ENCODE results near the gene MAP3K14.

GRCh38 chr17:45263477-45263860 is 53.4 kb downstream of the MAP3K14 start:
- TF ChIP-seq POLR2A (IDR thresholded peaks at IDR 0.05; ENCODE audit: low read depth, low read length): no peak
- TF ChIP-seq POLR2AphosphoS5 (IDR thresholded peaks at IDR 0.05; ENCODE audit: low read depth, low read length): no peak; the same call in 1 of the 2 replicates
- no peak for TF ChIP-seq TAF1 (IDR thresholded peaks at IDR 0.05; ENCODE audit: low read depth, low read length)
- TF ChIP-seq POU2F2 (IDR thresholded peaks at IDR 0.05; ENCODE audit: low read depth, low read length): no peak
